ENCODE data around the gene CNTNAP2. TPM values are rescaled to one million over a fixed set of nuclear protein-coding genes. Genes with fewer than 3 reads are reported as not detected.

The CNTNAP2 gene
- total RNA-seq, 2 donors from 2014 or later, result 171 to 228 TPM

DNA sequence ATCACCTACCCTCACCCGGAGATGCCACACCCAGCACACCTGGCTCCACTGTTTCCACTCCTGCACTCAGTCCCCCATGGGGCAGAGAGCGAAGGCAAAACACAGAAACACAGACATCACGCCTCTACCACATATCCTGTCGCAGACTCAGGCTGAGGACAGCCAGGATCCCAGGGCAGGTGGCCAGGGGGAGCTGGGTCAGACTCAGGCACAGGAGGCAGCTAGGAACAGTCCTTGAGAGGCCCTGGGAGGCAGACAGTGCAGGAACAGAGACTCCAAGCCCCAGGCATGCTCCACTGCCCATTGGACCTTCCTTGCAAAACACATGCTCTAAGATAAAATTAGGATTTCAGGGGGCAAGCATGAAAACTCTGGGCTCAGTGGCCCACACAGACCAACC lies 2319.5 kb downstream of the CNTNAP2 start:
- Histone ChIP-seq H3K36me3 (ENCODE audit: control insufficient read depth, insufficient read depth, low read length) (no peaks in the 10 kb centered on the region), H3K9ac (ENCODE audit: extremely low read depth, low read length, poor library complexity, severe bottlenecking) (no peak overlapping the region), H3K27ac (ENCODE audit: low read depth, low read length) (no peak overlapping the region), H3K4me3 (ENCODE audit: low read length) (no peak overlapping the region), H3K4me1 (ENCODE audit: control insufficient read depth, insufficient read depth, low read length) (no peaks in the 10 kb centered on the region), H3K27me3 (ENCODE audit: control insufficient read depth, insufficient read depth, low read length, poor library complexity, severe bottlenecking) (no peaks in the 10 kb centered on the region), H3K9me3 (ENCODE audit: control insufficient read depth, low read length) (peaks cover 9% of the 10 kb centered on the region)
- no peak for TF ChIP-seq CTCF (conservative IDR thresholded peaks at IDR 0.05)
- H3K36me3 Mint-ChIP-seq (ENCODE audit: low read depth), result no peaks in the 10 kb centered on the region
- H3K27ac Mint-ChIP-seq, result no peak overlapping the region
- peaks cover 28% of the 10 kb centered on the region for H3K4me1 Mint-ChIP-seq
- H3K4me3 Mint-ChIP-seq, result no peak overlapping the region
- H3K9me3 Mint-ChIP-seq, result peaks cover 9% of the 10 kb centered on the region
- no peak for DNase-seq
- H3K27me3 Mint-ChIP-seq (ENCODE audit: insufficient read depth), result peaks cover 10% of the 10 kb centered on the region
- WGBS, 2 experiments (ENCODE audit: insufficient coverage in 1 of 2, insufficient read length in 1 of 2), result 87 to 100% methylated on average over 2 to 4 of the region's 4 CpGs

- Mint-ChIP-seq H3K27me3 (ENCODE audit: insufficient read depth) (peaks cover 7% of the 10 kb centered on the region), H3K36me3 (ENCODE audit: low read depth) (no peaks in the 10 kb centered on the region), H3K9me3 (peaks cover 9% of the 10 kb centered on the region), H3K4me1 (peaks cover 28% of the 10 kb centered on the region), H3K4me3 (no peak overlapping the region), H3K27ac (no peak overlapping the region)
- H3K27me3 ChIP-seq (ENCODE audit: control insufficient read depth, insufficient read depth, low read length, poor library complexity, severe bottlenecking), result no peaks in the 10 kb centered on the region
- no peak overlapping the region for H3K9ac ChIP-seq (ENCODE audit: extremely low read depth, low read length, poor library complexity, severe bottlenecking)
- TF ChIP-seq CTCF (conservative IDR thresholded peaks at IDR 0.05), result no peak
- no peaks in the 10 kb centered on the region for H3K4me1 ChIP-seq (ENCODE audit: control insufficient read depth, insufficient read depth, low read length)
- 92 to 100% methylated on average over 1 to 7 of the region's 7 CpGs for WGBS, 2 experiments (ENCODE audit: insufficient coverage in 1 of 2, insufficient read length in 1 of 2)
- H3K36me3 ChIP-seq (ENCODE audit: control insufficient read depth, insufficient read depth, low read length), result no peaks in the 10 kb centered on the region
- no peak for DNase-seq
- peaks cover 9% of the 10 kb centered on the region for H3K9me3 ChIP-seq (ENCODE audit: control insufficient read depth, low read length)
- no peak overlapping the region for H3K27ac ChIP-seq (ENCODE audit: low read depth, low read length)
- H3K4me3 ChIP-seq (ENCODE audit: low read length), result no peak overlapping the region
Measured at GRCh38 chr7:148436571-148436970, 2320.0 kb downstream of the CNTNAP2 start.

DNA sequence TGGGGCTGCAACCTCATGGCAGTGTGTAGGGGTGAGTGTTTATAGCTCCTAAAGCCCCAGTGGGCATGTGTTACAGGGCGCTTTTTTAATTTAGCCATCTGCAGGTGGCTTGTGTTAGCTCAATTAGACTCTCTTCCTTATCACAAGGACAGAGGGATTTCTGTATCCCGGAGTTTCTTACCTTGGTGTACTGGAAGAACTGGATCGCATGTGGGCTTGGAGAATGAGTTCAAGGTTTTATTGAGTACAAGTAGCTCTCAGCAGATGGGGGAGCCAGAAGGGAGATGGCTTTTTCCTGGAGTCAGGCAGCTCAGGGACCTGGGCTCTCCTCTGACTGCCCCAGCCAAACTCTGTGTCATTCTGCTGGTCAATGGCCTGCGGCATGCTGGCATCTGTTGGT lies 2320.4 kb downstream of the CNTNAP2 start:
- H3K4me1 Mint-ChIP-seq, result peaks cover 28% of the 10 kb centered on the region
- WGBS, 2 experiments (ENCODE audit: insufficient coverage in 1 of 2, insufficient read length in 1 of 2), result 94 to 100% methylated on average over 1 to 4 of the region's 4 CpGs
- H3K9me3 Mint-ChIP-seq, result peaks cover 9% of the 10 kb centered on the region
- no peak for DNase-seq
- no peak overlapping the region for H3K4me3 Mint-ChIP-seq
- TF ChIP-seq CTCF (conservative IDR thresholded peaks at IDR 0.05), result no peak
- Histone ChIP-seq H3K9me3 (ENCODE audit: control insufficient read depth, low read length) (peaks cover 9% of the 10 kb centered on the region), H3K4me3 (ENCODE audit: low read length) (no peak overlapping the region), H3K36me3 (ENCODE audit: control insufficient read depth, insufficient read depth, low read length) (no peaks in the 10 kb centered on the region), H3K27ac (ENCODE audit: low read depth, low read length) (no peak overlapping the region), H3K9ac (ENCODE audit: extremely low read depth, low read length, poor library complexity, severe bottlenecking) (no peak overlapping the region), H3K4me1 (ENCODE audit: control insufficient read depth, insufficient read depth, low read length) (no peaks in the 10 kb centered on the region), H3K27me3 (ENCODE audit: control insufficient read depth, insufficient read depth, low read length, poor library complexity, severe bottlenecking) (no peaks in the 10 kb centered on the region)
- H3K27ac Mint-ChIP-seq, result no peak overlapping the region
- H3K36me3 Mint-ChIP-seq (ENCODE audit: low read depth), result no peaks in the 10 kb centered on the region
- H3K27me3 Mint-ChIP-seq (ENCODE audit: insufficient read depth), result peaks cover 7% of the 10 kb centered on the region
